Prostate gland (tissue), 2 donors: ENCODE data around the gene MGME1. TPM values are rescaled to one million over a fixed set of nuclear protein-coding genes. Genes with fewer than 3 reads are reported as not detected.

Experiments
- DNase-seq: peaks from one replicate; pipeline ENCODE4 v3.0.0-alpha.2; 2019; ENCODE audit warnings: low spot score
- H3K27ac ChIP-seq, 2 donors: fragments of 200-600 bp; sonication (generic); 2 replicates each; pipeline ENCODE4 v1.5.1; 2017 to 2019
- H3K27me3 ChIP-seq: fragments of 200-600 bp; sonication (generic); replicated peaks from 2 replicates; pipeline ENCODE4 v1.5.1; 2019; ENCODE audit not compliant: insufficient read depth
- H3K36me3 ChIP-seq, 2 donors: fragments of 200-600 bp; sonication (generic); 1 replicate in 1 of 2; 2 replicates in 1 of 2; pipeline versions ENCODE4 v1.5.1 to v1.8.1; 2017 to 2019
- H3K4me1 ChIP-seq: fragments of 200-600 bp; sonication (generic); replicated peaks from 2 replicates; pipeline ENCODE4 v1.5.1; 2019
- H3K4me3 ChIP-seq, 2 donors: fragments of 200-600 bp; sonication (generic); 2 replicates each; pipeline ENCODE4 v1.5.1; 2017 to 2019
- H3K9me3 ChIP-seq: fragments of 200-600 bp; sonication (generic); 2 replicates; pipeline ENCODE4 v1.5.1; 2017
- POLR2A ChIP-seq: fragments of 450-650 bp; IDR thresholded peaks from one replicate; pipeline ENCODE4 v1.6.1; 2016; ENCODE audit warnings: antibody characterized with exemption, mild to moderate bottlenecking
- POLR2AphosphoS5 ChIP-seq: sonication (generic); formaldehyde crosslinking; IDR thresholded peaks from one replicate; pipeline ENCODE4 v1.6.1; 2017; ENCODE audit warnings: antibody characterized with exemption
- WGBS: methylation state at CpG from one replicate; pipeline ENCODE4 v1.1.5; 2018; 5-methylcytosine and 5-hydroxymethylcytosine counted together
- intact Hi-C: fragments of 100-400 bp; cut with DNase I; formaldehyde crosslinking; loops from one replicate; pipeline ENCODE4 v1.14.2; 2022
- total RNA-seq, 2 donors: library from RNA; depleted of rRNA; stranded (reverse); fragments of >200 nt; gene quantifications; one replicate each; pipeline ENCODE4 v1.1.0, GENCODE V29; 2016
- TF ChIP-seq, protein P1 (sequence below), 4 experiments: fragments of 200-600 bp in 2 of 4; fragments of 450-650 bp in 2 of 4; sonication (generic) in 2 of 4; IDR thresholded peaks; 1 replicate in 3 of 4; 2 replicates in 1 of 4; pipeline ENCODE4 v1.5.1; 2016 to 2019; ENCODE audit warnings: antibody characterized with exemption in 4 of 4, mild to moderate bottlenecking in 2 of 4, moderate library complexity in 2 of 4

The MGME1 gene
- total RNA-seq, 2 donors from 2014 or later: 11.1 to 15.5 TPM

DNA sequence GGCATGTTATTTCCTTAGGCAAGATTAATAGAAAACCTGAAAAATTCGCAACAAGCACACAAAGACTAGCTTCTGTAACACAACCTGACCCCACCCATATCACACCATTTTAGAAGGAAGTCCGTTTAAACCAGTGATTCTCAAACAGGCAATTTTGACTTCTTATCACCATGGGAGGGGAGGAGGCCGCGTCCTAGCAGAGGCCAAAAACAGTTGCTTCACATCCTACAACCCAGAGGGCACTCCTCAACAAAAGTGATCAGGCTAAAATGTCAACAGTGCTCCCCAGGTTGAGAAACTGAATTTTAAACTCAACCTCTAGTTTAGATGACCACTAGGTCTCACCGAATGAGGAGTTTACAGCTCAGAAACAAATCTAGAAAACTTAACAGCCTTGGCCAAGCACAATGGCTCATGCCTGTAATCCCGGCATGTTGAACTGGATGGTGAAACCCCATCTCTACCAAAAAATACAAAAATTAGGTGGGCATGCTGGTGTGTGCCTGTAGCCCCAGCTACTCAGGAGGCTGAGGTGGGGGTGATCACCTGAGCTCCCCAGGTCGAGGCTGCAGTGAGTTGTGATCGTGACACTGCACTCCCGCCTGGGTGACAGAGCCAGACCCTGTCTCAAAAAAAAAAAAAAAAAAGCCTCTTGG lies 3.6 kb upstream of the MGME1 start:
- no peak for TF ChIP-seq POLR2AphosphoS5
- TF ChIP-seq, protein P1, sequence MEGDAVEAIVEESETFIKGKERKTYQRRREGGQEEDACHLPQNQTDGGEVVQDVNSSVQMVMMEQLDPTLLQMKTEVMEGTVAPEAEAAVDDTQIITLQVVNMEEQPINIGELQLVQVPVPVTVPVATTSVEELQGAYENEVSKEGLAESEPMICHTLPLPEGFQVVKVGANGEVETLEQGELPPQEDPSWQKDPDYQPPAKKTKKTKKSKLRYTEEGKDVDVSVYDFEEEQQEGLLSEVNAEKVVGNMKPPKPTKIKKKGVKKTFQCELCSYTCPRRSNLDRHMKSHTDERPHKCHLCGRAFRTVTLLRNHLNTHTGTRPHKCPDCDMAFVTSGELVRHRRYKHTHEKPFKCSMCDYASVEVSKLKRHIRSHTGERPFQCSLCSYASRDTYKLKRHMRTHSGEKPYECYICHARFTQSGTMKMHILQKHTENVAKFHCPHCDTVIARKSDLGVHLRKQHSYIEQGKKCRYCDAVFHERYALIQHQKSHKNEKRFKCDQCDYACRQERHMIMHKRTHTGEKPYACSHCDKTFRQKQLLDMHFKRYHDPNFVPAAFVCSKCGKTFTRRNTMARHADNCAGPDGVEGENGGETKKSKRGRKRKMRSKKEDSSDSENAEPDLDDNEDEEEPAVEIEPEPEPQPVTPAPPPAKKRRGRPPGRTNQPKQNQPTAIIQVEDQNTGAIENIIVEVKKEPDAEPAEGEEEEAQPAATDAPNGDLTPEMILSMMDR (IDR thresholded peaks at IDR 0.05): no peak
- TF ChIP-seq POLR2A: no peak
- H3K27ac ChIP-seq: no peak overlapping the region
- no peak overlapping the region for H3K4me3 ChIP-seq
- no peak for DNase-seq
- intact Hi-C loops: no loop called here
- H3K27me3 ChIP-seq: no peaks in the 10 kb centered on the region
- no peaks in the 10 kb centered on the region for H3K9me3 ChIP-seq
- H3K36me3 ChIP-seq: no peaks in the 10 kb centered on the region
- WGBS: 75% methylated on average over 9 of the region's 9 CpGs
- H3K4me1 ChIP-seq: no peaks in the 10 kb centered on the region

DNA sequence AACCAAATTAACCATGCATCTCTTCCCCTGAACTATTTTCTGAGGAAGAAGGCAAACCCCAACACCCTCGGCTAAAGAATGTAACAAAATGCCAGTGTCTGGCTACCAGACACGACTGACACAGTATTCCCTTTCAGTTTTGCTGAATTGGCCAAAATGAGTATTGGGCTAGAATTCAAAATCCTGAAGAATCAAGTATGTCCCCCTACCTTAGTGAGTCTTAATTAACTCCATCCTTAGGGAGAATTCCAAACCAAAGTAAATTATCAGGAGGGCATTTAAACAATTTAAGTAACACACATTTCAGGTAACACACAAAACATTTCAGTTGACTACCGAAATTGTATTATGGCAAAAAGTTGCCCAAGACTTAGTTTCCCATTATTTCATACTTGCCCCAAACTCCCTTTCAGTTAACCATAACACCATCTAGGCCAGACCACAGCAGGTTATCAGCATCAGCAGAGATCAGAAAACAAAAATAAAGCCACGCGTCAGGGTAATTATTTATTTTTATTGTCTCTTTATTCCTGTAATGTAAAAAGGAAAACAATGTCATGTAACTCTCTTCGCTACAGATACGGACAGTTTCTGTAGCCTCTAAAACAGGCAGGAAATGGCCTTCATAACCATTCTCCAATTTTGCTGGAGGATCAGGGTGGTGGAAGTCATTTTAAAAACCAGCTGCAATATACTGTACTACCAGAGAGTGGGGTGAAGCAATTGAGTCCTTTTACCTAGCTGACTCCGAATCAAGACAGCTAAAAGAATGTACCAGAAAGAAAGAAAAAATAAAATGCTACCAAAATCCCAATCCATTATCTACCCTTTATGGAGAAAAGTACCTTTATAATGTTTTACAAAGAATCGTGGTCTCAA lies 2.1 kb upstream of the MGME1 start:
- Histone ChIP-seq H3K27ac (peak overlapping the region; percentile 97 to 98), H3K4me1 (no peaks in the 10 kb centered on the region), H3K4me3 (peak overlapping the region; percentile 71 to 96), H3K9me3 (no peaks in the 10 kb centered on the region), H3K27me3 (no peaks in the 10 kb centered on the region), H3K36me3 (no peaks in the 10 kb centered on the region)
- intact Hi-C loops: no loop called here
- DNase-seq: no peak
- TF ChIP-seq POLR2AphosphoS5 (no peak), POLR2A (no peak)
- TF ChIP-seq, protein P1 (IDR thresholded peaks at IDR 0.05): peak in 2 of 4 experiments; percentile 19 to 31
- 8% methylated on average over 9 of the region's 9 CpGs for WGBS

DNA sequence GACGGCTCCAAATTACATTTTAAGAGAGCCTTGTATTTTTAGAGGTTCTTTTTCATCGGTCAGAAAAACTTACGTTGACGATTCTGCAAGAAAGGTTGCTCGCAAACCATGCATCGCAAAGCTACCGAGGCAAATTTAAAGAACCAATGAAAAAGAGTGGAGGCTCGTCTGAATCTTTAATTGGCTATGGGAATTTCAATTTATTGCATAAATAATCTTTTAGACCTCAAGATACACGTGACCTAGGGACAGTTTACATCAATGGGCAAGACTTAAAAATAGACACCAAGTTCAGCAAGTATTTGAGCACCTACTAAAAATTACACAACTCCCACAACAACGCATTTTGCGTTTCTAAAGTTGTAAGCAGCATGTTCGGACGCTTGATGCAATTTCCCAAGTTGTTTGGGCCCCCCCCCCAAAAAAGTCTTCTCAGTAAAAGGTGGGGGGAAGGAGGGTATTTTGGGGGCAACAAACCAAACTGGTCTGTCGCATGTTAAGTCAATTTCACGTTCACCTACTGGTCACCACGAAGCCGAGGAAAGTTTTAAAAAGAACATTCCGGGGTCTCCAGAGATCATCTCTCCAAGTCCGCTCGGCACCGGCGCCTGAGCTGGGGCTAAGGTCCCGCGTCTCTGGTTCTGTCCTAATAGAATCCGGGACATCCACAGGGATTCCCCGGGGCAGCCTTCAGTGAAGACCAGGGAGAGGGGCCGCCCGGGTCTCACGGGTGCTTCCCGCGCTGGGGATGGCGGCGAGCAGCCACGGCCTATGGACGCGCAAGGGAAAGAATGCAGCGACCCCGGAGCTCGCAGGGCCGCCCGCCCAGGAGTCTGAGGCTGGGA lies 1.1 kb upstream of the MGME1 start:
- no peaks in the 10 kb centered on the region for H3K27me3 ChIP-seq
- H3K4me3 ChIP-seq: peak overlapping the region; percentile 71 to 96
- no peaks in the 10 kb centered on the region for H3K9me3 ChIP-seq
- no peaks in the 10 kb centered on the region for H3K36me3 ChIP-seq
- H3K27ac ChIP-seq: peak overlapping the region; percentile 97 to 98
- H3K4me1 ChIP-seq: no peaks in the 10 kb centered on the region
- TF ChIP-seq POLR2AphosphoS5 (no peak), POLR2A (no peak)
- TF ChIP-seq, protein P1 (IDR thresholded peaks at IDR 0.05): no peak
- DNase-seq: peak; percentile 16
- WGBS: under 1% methylated on average over 37 of the region's 41 CpGs
- intact Hi-C loops: no loop called here

DNA sequence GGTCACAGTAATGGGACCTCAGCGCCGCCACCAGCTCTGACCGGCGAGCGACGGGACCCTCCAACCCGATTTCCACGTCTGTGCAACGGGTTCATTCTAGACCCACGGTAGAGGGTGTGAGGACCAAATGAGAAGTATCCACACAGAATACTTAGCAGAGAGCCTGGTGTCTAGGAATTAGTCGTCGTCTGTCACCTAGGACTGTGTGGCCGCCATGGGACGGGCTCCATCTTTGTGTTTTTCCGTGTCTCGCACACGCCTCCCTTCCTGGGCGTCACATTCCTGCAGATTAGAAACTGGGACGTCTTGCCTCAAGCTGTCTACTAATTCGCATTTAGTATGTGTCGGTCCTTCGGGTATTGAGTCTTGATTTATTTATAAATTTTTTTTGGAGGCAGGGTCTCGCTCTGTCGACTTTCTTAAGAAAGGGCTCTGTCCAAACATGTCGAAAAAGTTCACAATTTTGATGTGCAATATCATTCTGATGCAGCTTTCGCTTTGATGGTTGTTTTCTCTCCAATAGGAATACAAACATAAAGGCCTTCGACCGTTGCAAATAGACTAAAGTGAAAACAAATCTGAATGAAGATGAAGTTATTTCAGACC lies 563 bp downstream of the MGME1 start:
- intact Hi-C loops: no loop called here
- Histone ChIP-seq H3K36me3 (no peaks in the 10 kb centered on the region), H3K27ac (peak overlapping the region; percentile 97 to 98), H3K4me1 (no peaks in the 10 kb centered on the region), H3K27me3 (no peaks in the 10 kb centered on the region), H3K4me3 (peak overlapping the region; percentile 71 to 96), H3K9me3 (no peaks in the 10 kb centered on the region)
- peak; percentile 42 for DNase-seq
- TF ChIP-seq POLR2AphosphoS5 (no peak), POLR2A (no peak)
- TF ChIP-seq, protein P1 (IDR thresholded peaks at IDR 0.05): no peak
- under 1% methylated on average over 28 of the region's 28 CpGs for WGBS
